Heart left ventricle (tissue), 16 donors: ENCODE results near the gene DOCK2. TPM values are rescaled to one million over a fixed set of nuclear protein-coding genes. Genes with fewer than 3 reads are reported as not detected.

Experiments used
- ATAC-seq, 4 donors: fragments of 200-7000 bp; cut with Tn5 transposase; one replicate each; pipeline ENCODE4 v1.9.1; 2020 to 2022; ENCODE audit warnings: moderate library complexity in 4 of 4, mild to moderate bottlenecking in 3 of 4, moderate number of reproducible peaks in 1 of 4
- DNase-seq, 5 donors: peaks; one replicate each; pipeline ENCODE4 v3.0.0-alpha.2; 2020
- H3K27ac ChIP-seq, 12 donors: fragments of 200-600 bp; sonication (generic) in 4 of 12; one replicate each; pipeline versions ENCODE4 v1.5.0 to v1.8.0; 2016 to 2022; ENCODE audit warnings: mild to moderate bottlenecking in 2 of 12
- H3K27me3 ChIP-seq, 9 donors: fragments of 200-600 bp; sonication (generic) in 2 of 9; one replicate each; pipeline versions ENCODE4 v1.5.1 to v1.8.0; 2016 to 2022; ENCODE audit warnings: mild to moderate bottlenecking in 3 of 9
- H3K36me3 ChIP-seq, 9 donors: fragments of 200-600 bp; sonication (generic) in 2 of 9; one replicate each; pipeline versions ENCODE4 v1.5.0 to v1.8.0; 2018 to 2022; ENCODE audit warnings: mild to moderate bottlenecking in 2 of 9
- H3K4me1 ChIP-seq, 12 donors: fragments of 200-600 bp; sonication (generic) in 4 of 12; one replicate each; pipeline versions ENCODE4 v1.5.0 to v1.8.0; 2016 to 2022; ENCODE audit warnings: mild to moderate bottlenecking in 3 of 12
- H3K4me3 ChIP-seq, 12 donors: fragments of 200-600 bp; sonication (generic) in 4 of 12; one replicate each; pipeline versions ENCODE4 v1.5.0 to v1.8.0; 2017 to 2022; ENCODE audit warnings: mild to moderate bottlenecking in 9 of 12, moderate library complexity in 4 of 12
- H3K9me3 ChIP-seq, 12 donors: fragments of 200-600 bp; sonication (generic) in 4 of 12; one replicate each; pipeline versions ENCODE4 v1.5.0 to v1.8.0; 2016 to 2022; ENCODE audit warnings: mild to moderate bottlenecking in 1 of 12
- CTCF ChIP-seq, 12 donors: fragments of 200-600 bp; sonication (generic) in 4 of 12; IDR thresholded peaks; one replicate each; pipeline versions ENCODE4 v1.5.0 to v1.8.0; 2018 to 2022; ENCODE audit warnings: antibody characterized with exemption in 12 of 12, mild to moderate bottlenecking in 5 of 12
- POLR2A ChIP-seq, 2 donors: fragments of 450-650 bp; IDR thresholded peaks; one replicate each; pipeline ENCODE4 v1.6.1; 2017; ENCODE audit warnings: antibody characterized with exemption in 2 of 2, mild to moderate bottlenecking in 2 of 2, moderate library complexity in 2 of 2
- WGBS, 4 donors: extraction: QIAGEN DNeasy Blood & Tissue Kit in 2 of 4; methylation state at CpG; one replicate each; pipeline versions ENCODE4 v1.1.5 to v1.1.7; 2013 to 2018; 5-methylcytosine and 5-hydroxymethylcytosine counted together
- intact Hi-C, 10 donors: fragments of 100-400 bp; cut with DNase I; formaldehyde crosslinking; loops; one replicate each; pipeline versions ENCODE4 v1.11.1 to v1.14.2; 2022
- polyA plus RNA-seq, 2 donors: library from polyadenylated mRNA; stranded (reverse); fragments of 200-250 nt; gene quantifications; one replicate each; pipeline ENCODE4 v1.2.3, GENCODE V29; 2013
- total RNA-seq, 9 donors: library from RNA; depleted of rRNA in 2 of 9; stranded (reverse); fragments of >200 nt in 2 of 9; fragmentation: NEBNext Ultra II Directional in 3 of 9; extraction: Animal tissue kit (Norgen Biotek cat#: 25700) in 3 of 9; gene quantifications; one replicate each; pipeline versions ENCODE4 v1.1.0 to v1.2.4, GENCODE V29; 2016 to 2023
- donor health status: ischemic (EF 13 %, LVEDD 7.1; RV severe dilation, severe dysfunction).
- donor health status: healthy with polysubstance abuse.
- donor health status: DM: no; HTN: yes; CAD: no.
- donor health status: DM: no; HTN: no; CAD: no.
- donor health status: ischemic (EF 25% LVEDD 6.9; RV normal size, moderate dysfunction).
- donor health status: ischemic (EF 25% LVEDD 5.7; RV mildly dilated, moderate dysfunction).
- donor health status: healthy.
- donor health status: DM: yes; HTN: yes; CAD: no.
- donor health status: ischemic (EF 35%, LVEDD 5.7; RV mildly dilated, moderate dysfunction).
- donor health status: nonischemic (EF 11% LVEDD 7.7; RV severe dilation, severe dysfunction).
- donor health status: DM: yes; HTN: yes; CAD: no.
- donor health status: PGD.
- donor health status: ischemic (EF 29% LVEDD 5.4; RV normal size, mild dysfunction).
- donor health status: nonischemic (EF 23%, LVEDD 6.1; RV moderate dilation, normal function).

DOCK2 gene
- total and polyA plus RNA-seq, 11 donors = 0.80 to 59.5 (median 4.6) TPM

- no peaks in the 10 kb centered on the region for H3K4me1 ChIP-seq
- no peak overlapping the region for H3K4me3 ChIP-seq
- H3K36me3 ChIP-seq = no peaks in the 10 kb centered on the region
- no peak overlapping the region for H3K27ac ChIP-seq
- ATAC-seq (no peak), DNase-seq (no peak)
- TF ChIP-seq POLR2A (IDR thresholded peaks at IDR 0.05) (no peak), CTCF (IDR thresholded peaks at IDR 0.05) (no peak)
- H3K9me3 ChIP-seq = no peaks in the 10 kb centered on the region
- WGBS, 4 donors = 50 to 68% (median 54%) methylated on average over 2 of the region's 2 CpGs
- intact Hi-C loops = no loop called here
- peaks cover 0 to 11% (median 0%) of the 10 kb centered on the region in 9 donors for H3K27me3 ChIP-seq
Measured at GRCh38 chr5:169901896-169902295, 264.8 kb downstream of the DOCK2 start.

- no peak overlapping the region for H3K27ac ChIP-seq
- WGBS, 4 donors = 65 to 72% (median 68%) methylated on average over 2 of the region's 2 CpGs
- no peaks in the 10 kb centered on the region for H3K9me3 ChIP-seq
- H3K4me1 ChIP-seq = no peaks in the 10 kb centered on the region
- H3K36me3 ChIP-seq = no peaks in the 10 kb centered on the region
- intact Hi-C loops = no loop called here
- H3K4me3 ChIP-seq = no peak overlapping the region
- TF ChIP-seq POLR2A (IDR thresholded peaks at IDR 0.05) (no peak), CTCF (IDR thresholded peaks at IDR 0.05) (no peak)
- no peak for DNase-seq
- no peak for ATAC-seq
- peaks cover 0 to 3% (median 0%) of the 10 kb centered on the region in 9 donors for H3K27me3 ChIP-seq
Measured at GRCh38 chr5:169904059-169904458, 267.0 kb downstream of the DOCK2 start.

- Histone ChIP-seq H3K27me3 (peaks cover 0 to 3% (median 0%) of the 10 kb centered on the region in 9 donors), H3K36me3 (no peaks in the 10 kb centered on the region), H3K4me3 (no peak overlapping the region), H3K4me1 (no peaks in the 10 kb centered on the region), H3K9me3 (no peaks in the 10 kb centered on the region), H3K27ac (no peak overlapping the region)
- TF ChIP-seq CTCF (IDR thresholded peaks at IDR 0.05) (no peak), POLR2A (IDR thresholded peaks at IDR 0.05) (no peak)
- intact Hi-C loops = no loop called here
- ATAC-seq = no peak
- no peak for DNase-seq
- WGBS, 4 donors = 60 to 79% (median 68%) methylated on average over 5 of the region's 5 CpGs
Measured at GRCh38 chr5:169904508-169904907, 267.4 kb downstream of the DOCK2 start.

GRCh38 chr5:169905017-169905416 lies 267.9 kb downstream of the DOCK2 start:
- Histone ChIP-seq H3K4me1 (no peaks in the 10 kb centered on the region), H3K27ac (no peak overlapping the region), H3K9me3 (no peaks in the 10 kb centered on the region), H3K27me3 (peaks cover 0 to 3% (median 0%) of the 10 kb centered on the region in 9 donors), H3K4me3 (no peak overlapping the region), H3K36me3 (no peaks in the 10 kb centered on the region)
- DNase-seq (no peak), ATAC-seq (no peak)
- TF ChIP-seq POLR2A (IDR thresholded peaks at IDR 0.05) (no peak), CTCF (IDR thresholded peaks at IDR 0.05) (no peak)
- intact Hi-C loops = no loop called here
- WGBS, 4 donors = 75 to 100% (median 91%) methylated on average over 1 of the region's 1 CpG
